Heart left ventricle (tissue), 13 donors: ENCODE results near the gene CCNL1.

Experiments used
- POLR2A ChIP-seq, 2 donors: fragments of 450-650 bp; IDR thresholded peaks; one replicate each; pipeline ENCODE4 v1.6.1; 2017; ENCODE audit warnings: antibody characterized with exemption in 2 of 2, mild to moderate bottlenecking in 2 of 2, moderate library complexity in 2 of 2
- TF ChIP-seq, protein P1 (sequence below), 12 donors: fragments of 200-600 bp; sonication (generic) in 4 of 12; IDR thresholded peaks; one replicate each; pipeline versions ENCODE4 v1.5.0 to v1.8.0; 2018 to 2022; ENCODE audit warnings: antibody characterized with exemption in 12 of 12, mild to moderate bottlenecking in 5 of 12
- donor health status: ischemic (EF 13 %, LVEDD 7.1; RV severe dilation, severe dysfunction).
- donor health status: DM: no; HTN: yes; CAD: no.
- donor health status: DM: no; HTN: no; CAD: no.
- donor health status: ischemic (EF 25% LVEDD 6.9; RV normal size, moderate dysfunction).
- donor health status: ischemic (EF 25% LVEDD 5.7; RV mildly dilated, moderate dysfunction).
- donor health status: ischemic (EF 35%, LVEDD 5.7; RV mildly dilated, moderate dysfunction).
- donor health status: nonischemic (EF 11% LVEDD 7.7; RV severe dilation, severe dysfunction).
- donor health status: DM: yes; HTN: yes; CAD: no.
- donor health status: PGD.
- donor health status: ischemic (EF 29% LVEDD 5.4; RV normal size, mild dysfunction).
- donor health status: nonischemic (EF 23%, LVEDD 6.1; RV moderate dilation, normal function).

DNA sequence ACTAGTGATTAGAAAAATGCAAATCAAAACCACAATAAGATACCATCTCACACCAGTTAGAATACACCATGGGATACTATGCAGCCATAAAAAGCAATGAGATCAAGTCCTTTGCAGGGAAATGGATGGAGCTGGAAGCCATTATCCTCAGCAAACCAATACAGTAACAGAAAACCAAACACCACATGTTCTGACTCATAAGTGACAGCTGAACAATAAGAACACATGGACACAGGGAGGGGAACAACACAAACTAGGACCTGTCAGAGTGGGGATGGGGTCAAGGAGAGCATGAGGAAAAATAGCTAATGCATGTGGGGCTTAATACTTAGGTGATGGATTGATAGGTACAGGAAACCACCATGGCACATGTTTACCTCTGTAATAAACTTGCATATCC, 36.0 kb upstream of the CCNL1 start:
- TF ChIP-seq, protein P1, sequence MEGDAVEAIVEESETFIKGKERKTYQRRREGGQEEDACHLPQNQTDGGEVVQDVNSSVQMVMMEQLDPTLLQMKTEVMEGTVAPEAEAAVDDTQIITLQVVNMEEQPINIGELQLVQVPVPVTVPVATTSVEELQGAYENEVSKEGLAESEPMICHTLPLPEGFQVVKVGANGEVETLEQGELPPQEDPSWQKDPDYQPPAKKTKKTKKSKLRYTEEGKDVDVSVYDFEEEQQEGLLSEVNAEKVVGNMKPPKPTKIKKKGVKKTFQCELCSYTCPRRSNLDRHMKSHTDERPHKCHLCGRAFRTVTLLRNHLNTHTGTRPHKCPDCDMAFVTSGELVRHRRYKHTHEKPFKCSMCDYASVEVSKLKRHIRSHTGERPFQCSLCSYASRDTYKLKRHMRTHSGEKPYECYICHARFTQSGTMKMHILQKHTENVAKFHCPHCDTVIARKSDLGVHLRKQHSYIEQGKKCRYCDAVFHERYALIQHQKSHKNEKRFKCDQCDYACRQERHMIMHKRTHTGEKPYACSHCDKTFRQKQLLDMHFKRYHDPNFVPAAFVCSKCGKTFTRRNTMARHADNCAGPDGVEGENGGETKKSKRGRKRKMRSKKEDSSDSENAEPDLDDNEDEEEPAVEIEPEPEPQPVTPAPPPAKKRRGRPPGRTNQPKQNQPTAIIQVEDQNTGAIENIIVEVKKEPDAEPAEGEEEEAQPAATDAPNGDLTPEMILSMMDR (IDR thresholded peaks at IDR 0.05), result no peak
- TF ChIP-seq POLR2A (IDR thresholded peaks at IDR 0.05), result no peak
